Activated CD8-positive, alpha-beta memory T cell treated with anti-CD3 and anti-CD28 coated beads, Interleukin-2, amount 50 U/mL, for 48 hours (primary cell): ENCODE data around the gene FAM162A.
"Not testable (repeated sequence)": the region's sequence is repeated elsewhere in the genome, so short reads cannot be mapped to it uniquely, and the experiment has no call there.

Source experiments
- DNase-seq: peaks from one replicate; pipeline ENCODE4 v3.0.0-alpha.2; 2020

The FAM162A gene

DNA sequence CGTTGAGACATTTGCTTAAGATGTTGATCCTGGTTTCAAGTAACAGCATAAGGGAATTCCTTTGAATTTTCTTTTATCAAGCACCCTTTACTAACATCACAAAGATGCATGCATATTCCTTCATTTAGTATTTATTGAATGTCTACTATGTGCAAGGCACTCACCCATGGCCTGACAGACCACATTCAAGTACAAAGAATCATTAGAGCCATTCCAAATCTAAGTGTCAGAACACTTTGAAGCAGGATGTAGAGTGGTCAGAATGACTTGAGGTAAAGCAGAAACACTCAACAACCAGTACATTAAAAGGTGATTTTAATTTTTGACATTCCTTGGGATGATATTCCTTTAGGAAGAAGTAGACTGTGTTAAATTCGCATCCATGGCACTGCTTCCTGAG lies 37.9 kb downstream of the FAM162A start:
- no peak for DNase-seq

DNA sequence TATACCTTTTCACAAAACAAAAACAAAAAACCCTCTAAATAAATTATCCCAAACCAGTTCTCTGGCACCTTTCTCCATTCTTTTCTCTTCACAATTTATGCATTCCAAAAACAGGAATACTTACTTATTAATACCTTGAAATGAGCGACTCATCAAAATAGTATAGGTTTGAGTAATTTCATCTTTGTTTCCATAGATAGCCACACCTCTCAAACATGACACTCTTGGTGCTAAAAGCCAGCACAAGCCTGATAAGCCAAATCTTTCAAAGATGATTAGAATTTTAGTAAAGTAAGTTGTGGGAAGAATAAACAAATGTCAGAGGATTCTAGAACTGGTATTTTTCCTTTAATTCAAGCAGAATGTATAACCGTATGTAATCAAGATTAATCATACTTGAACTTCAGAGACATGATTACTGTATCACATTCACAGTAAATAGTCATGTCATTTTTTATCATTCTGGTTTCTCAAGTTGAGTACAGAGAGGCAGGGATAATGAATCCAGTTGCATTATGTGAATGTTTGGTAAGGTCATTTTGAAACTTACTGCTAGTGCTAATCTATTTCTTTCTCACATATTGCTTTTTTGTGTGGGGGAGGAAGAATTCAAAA lies 44.0 kb downstream of the FAM162A start:
- no peak for DNase-seq

DNA sequence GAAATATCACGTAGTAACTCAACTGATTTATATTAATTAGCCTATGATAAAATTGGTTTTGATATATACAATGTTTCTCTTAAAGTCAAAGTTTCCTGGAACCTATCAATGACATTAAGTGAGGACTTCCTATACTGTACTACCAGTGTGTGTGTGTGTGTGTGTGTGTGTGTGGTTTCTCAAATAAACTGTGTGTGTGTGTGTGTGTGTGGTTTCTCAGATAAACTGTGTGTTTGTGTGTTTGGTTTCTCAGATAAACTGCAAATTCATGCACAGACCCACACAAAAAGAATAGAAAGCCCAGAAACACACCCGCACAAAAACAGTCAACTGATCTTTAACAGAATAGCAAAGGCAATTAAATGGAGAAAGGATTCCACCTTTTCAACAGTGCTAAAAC lies 46.4 kb downstream of the FAM162A start:
- DNase-seq = no peak

DNA sequence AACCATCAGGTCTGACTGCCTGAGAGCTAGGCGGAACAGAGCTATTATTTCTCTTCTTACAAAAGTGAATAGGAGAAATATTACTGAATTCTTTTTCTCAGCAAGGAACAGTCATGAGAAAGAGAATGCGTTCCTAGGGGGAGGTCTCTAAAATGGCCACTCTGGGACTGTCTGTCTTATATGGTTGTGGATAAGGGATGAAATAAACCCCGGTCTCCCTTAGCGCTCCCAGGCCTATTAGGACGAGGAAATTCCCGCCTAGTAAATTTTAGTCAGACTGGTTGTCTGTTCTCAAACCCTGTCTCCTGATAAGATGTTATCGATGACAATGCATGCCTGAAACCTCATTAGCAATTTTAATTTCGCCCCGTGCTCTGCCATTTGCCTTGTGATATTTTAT lies 52.0 kb downstream of the FAM162A start:
- no peak for DNase-seq

DNA sequence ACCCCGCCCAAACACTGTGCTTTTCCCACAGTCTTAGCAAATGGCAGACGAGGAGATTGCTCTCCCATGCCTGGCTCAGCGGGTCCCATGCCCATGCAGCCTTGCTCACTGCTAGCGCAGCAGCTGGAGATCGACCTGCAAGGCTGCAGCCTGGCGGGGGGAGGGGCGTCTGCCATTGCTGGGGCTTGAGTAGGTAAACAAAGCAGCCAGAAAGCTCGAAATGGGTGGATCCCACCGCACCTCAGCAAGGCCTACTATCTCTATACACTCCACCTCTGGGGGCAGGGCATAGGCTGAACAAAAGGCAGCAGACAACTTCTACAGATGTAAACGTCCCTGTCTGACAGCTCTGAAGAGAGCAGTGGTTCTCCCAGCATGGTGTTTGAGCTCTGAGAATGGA lies 59.1 kb downstream of the FAM162A start:
- no peak for DNase-seq

DNA sequence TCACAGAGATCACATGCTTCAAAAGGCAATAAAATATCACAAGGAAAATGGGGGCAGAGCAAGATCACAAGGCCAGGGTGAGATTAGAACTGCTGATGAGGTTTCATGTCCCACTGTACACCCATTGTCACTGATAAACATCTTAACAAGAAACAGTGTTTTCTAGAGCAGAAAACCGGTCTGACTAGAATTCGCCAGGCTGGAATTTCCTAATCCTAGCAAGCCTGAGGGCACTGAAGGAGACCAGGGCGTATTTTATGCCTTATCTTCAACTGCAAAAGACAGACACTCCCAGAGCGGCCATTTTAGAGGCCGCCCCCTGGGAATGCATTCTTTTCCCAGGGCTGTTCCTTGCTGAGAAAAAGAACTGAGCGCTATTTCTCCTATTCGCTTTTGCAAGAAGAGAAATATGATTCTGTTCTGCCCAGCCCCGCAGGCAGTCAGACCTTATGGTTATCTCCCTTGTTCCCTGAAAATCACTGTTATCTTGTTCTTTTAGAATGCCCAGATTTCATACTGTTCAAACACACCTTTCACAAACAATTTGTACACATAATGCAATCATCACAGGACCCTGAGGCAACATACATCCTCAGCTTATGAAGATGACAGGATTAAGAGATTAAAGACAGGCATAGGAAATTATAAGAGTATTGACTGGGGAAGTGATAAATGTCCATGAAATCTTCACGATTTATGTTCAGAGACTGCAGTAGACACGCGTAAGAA lies 59.9 kb downstream of the FAM162A start:
- not testable (repeated sequence) for DNase-seq

DNA sequence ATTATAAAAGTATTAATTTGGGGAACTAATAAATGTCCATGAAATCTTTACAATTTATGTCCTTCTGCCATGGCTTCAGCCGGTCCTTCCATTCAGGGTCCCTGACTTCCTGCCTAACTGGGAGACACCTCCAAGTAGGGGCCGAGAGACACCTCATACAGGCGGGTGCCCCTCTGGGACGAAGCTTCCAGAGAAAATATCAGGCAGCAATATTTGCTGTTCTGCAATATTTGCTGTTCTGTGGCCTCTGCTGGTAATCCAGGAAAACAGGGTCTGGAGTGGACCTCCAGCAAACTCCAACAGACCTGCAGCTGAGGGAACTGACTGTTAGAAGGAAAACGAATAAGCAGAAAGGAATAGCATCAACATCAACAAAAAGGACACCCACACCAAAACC lies 60.5 kb downstream of the FAM162A start:
- DNase-seq = not testable (repeated sequence)

DNA sequence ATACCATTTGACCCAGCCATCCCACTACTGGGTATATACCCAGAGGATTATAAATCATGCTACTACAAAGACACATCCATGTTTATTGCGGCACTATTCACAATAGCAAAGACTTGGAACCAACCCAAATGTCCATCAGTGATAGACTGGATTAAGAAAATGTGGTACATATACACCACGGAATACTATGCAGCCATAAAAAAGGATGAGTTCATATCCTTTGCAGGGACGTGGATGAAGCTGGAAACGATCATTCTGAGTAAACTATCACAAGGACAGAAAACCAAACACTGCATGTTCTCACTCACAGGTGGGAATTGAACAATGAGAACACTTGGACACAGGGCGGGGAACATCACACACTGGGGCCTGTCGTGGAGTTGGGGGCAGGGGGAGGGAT lies 64.2 kb downstream of the FAM162A start:
- DNase-seq = not testable (repeated sequence)

DNA sequence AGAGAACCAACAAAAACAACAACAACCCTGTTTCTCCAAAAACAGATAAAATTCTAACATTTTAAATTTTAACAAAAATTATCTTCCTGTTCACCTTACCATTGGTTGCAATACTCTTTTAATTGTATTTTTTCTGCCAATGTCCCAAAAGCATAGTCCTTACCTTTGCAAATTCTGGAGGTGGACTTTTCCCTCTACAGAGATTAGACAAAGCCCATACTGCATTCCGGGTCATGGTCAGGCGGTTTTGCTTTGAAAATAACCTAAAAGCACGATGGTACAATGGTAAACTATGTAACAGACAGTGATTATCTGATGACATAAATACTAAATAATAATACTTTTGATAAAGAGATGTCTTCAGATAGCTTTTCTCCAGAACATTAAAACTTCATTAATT lies 67.4 kb downstream of the FAM162A start:
- no peak for DNase-seq

DNA sequence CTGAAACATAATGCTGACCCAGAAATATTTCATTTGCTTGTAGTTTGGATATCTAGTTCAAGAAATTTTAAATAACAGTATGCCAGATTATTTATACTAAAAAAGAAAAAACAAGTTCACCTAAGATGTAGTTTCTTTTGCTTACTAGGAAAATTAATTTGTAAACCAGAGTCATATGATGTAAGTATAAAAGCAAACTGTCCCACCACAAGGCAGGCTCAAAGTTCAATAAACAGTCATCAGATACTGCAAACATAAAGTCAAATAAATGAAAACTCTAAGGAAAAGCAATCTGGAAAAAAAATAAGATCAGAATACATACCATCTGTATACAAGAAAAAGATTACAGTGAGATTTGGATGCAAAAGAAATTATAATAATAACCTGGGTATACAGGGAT lies 72.1 kb downstream of the FAM162A start:
- no peak for DNase-seq

DNA sequence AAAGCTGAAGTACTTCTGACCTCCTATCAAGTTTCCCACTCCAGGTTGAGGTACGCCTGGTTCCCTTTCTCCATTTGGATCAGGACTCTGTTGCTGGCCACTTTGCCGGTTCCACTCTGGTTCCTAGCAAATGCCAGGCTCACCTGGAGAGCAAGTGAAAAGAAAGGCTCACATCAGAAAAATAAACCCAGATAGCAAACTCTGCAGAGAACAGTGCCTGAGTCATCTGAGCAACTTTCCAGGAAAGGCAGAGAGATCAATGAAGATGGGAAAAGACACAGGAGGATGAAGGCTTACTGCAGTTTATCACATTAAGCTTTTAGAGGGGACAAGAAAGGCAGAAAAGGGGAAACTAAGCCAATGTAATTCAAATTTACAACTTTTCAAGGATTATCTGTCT lies 73.7 kb downstream of the FAM162A start:
- DNase-seq = no peak

DNA sequence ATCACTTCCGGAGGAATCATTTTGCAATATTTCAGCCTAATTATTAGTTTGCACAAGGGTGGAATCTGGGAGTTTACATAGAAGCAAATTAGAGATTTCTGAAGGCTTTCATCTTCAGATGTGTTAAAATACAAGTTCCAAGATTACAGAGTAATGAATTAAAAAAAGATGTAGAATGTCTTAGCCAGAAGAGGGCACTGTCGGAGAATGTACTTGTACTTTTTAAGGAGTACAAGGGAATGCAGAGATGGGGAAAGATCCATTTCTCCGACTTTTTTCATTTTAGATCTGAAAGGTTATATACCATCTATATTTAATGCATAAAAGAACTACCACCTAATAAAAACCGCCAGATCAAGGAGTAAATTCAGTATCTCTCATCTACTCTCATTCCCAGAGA lies 75.0 kb downstream of the FAM162A start:
- no peak for DNase-seq

DNA sequence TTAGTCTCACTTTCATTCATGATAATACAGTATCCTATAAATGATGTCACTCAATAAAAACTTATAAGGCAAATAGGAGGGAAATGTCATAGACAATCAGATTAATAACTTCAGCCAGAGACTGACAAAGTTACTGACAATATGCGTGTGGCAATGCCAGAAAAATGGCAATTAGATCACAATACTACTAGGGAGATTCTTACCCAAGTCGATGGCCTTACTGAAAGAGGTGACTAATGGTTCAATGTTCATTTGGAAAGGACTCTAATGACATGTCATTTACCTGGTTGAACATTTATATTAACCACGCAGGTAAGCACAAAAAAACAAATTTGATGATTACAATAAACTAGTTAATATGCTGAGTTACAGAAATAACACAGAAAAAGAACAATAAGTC lies 77.8 kb downstream of the FAM162A start:
- no peak for DNase-seq
